Right forelimb (tissue), 1 donor: ENCODE data around the gene NOTUM.

ENCODE experiments used
- DNase-seq: peaks from one replicate; pipeline ENCODE4 v3.0.0-alpha.2; 2018

NOTUM gene

DNA sequence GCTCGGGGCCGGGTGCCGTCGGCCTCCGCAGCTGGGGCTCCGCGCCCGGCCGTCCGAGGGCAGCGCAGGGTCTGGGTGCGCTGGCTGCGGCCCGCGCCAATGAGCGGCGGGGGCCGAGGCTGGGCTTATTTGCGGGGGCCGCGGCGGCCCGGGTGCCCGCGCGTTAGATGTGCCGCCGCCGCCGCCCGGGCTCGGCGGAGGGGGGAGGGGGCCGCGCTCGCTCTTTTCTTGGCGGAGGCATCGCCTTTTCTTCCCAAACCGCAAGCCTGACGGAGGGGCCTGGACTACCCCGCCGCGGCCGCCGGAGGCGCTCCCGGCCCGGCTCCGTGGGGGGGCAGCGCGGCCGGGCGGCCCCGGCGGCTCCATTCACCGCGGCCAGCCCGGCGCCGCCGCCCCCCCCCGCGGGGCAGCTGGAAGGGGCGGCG lies at the start of gene NOTUM:
Gene NOTUM, minus strand, starts transcription at position 101 of the 425 bp plus-strand sequence. CDS start 278 bp downstream, outside the sequence.
- DNase-seq: no peak

DNA sequence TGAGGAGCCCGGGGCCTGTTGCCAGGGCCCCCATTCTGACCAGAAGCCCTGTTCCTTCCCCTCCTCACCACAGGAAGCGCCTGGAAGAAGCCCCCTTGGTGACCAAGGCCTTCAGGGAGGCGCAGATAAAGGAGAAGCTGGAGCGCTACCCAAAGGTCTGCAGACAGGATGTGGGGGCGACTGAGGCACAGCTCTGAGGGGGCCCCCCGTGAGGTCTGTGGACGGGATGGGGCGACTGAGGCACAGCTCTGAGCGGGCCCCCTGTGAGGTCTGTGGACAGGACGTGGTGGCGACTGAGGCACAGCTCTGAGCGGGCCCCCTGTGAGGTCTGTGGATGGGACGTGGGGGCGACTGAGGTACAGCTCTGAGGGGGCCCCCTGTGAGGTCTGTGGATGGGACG lies 48.4 kb upstream of the NOTUM start:
- DNase-seq: no peak

- DNase-seq: no peak
These were observed 48.0 kb upstream of the NOTUM start for GRCh38 chr17:82008941-82009405.

DNA sequence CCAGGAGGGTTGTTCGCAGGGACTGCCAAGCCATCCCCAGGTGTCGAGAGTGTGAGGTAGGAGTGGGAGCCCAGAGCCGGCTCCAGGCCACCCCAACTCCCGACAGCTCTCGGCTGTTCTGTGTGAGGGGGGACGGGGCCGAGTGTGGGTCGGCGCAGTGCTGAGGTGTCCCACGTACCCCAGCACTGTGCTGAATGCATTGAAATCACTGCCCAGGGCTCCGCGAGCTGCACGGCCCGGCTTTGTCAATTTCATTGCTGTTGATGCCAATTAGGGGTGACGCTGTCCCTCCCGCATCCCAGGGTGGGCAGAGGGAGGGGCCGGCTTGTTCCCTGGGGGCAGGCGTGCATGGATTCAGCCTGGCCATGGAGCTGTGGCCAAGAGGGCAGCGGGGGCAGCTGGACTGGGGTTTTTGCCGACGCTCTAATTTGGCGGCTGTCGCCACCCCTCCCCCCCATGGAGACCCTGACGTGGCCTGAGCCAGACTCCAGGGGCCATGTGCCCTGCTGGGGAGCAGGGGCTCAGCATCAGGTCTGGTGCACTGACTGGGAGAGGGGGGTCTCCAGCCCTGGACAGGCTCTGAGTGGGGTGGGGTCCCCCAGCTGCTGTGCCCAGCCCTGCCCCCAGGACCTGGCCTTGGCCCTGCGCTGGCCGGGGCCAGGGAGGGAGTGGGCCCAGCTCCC lies 47.4 kb upstream of the NOTUM start:
- no peak for DNase-seq

DNA sequence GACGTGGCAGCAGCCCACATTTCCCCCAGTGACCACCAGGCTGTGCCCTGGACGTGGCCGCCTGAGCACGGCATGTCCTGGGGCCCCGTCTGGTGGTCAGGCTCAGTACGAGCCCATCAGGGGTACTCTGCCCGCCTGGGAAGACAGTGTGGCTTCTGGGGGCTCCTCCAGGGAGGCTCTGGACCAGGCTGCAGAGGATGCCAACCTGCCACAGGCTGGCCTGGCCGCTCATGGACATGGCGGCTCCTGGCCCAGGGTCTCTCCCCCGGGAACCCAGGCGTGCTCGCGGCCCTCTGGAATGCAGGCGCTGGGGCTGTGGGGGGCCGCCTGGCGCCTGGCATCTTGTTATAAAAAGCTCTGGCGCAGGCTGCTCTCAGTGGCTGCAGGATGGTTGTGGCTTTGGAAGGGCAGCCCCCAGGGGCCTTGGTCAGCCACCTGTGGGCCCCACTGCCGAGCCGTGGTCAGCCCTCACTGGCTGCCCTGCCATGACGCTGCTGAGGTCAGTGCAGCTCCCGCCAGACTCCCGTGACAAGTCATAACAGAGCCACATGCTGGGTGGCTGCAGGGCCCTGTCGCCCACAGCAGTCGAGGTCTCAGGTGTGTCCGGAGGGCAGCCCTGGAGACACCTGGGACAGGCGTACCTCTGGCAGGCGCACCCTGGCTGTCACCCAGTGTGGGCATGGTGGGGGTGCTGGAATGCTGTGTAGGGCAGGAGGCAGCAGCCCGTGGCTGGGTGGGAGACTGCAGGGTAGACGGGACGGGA lies 46.7 kb upstream of the NOTUM start:
- DNase-seq: no peak

- no peak for DNase-seq
These were observed 46.2 kb upstream of the NOTUM start for GRCh38 chr17:82007228-82007494.

GRCh38 chr17:82006468-82007227 lies 45.7 kb upstream of the NOTUM start:
- DNase-seq: no peak

DNA sequence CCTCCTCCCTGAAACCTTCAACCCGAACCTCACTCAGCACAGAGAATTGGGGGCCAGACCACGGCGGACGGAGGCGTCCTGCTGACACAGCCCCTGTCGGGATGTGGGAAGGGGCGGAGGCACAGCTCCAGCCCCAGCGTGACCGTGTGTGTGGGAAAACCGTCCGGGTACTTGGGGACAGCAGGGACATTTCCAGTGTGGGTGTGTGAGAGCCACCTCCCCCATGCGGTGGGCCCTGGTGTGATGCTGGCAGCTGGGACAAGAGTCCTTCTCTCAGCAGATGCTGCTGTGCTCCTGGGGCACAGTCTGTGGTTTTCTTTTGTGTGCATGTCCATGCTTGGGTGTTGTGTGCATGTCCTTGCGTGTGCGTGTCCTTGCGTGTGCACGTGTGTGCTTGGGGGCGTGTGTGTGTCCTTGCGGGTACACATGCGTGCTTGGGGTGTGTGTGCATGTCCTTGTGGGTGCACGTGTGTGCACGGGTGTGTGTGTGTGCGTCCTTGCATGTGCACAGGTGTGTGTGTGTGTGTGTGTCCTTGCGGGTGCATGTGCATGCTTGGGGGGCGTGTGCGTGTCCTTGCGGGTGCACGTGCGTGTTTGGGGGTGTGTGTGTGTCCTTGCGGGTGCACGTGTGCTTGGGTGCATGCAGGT lies 44.8 kb upstream of the NOTUM start:
- DNase-seq: no peak

DNA sequence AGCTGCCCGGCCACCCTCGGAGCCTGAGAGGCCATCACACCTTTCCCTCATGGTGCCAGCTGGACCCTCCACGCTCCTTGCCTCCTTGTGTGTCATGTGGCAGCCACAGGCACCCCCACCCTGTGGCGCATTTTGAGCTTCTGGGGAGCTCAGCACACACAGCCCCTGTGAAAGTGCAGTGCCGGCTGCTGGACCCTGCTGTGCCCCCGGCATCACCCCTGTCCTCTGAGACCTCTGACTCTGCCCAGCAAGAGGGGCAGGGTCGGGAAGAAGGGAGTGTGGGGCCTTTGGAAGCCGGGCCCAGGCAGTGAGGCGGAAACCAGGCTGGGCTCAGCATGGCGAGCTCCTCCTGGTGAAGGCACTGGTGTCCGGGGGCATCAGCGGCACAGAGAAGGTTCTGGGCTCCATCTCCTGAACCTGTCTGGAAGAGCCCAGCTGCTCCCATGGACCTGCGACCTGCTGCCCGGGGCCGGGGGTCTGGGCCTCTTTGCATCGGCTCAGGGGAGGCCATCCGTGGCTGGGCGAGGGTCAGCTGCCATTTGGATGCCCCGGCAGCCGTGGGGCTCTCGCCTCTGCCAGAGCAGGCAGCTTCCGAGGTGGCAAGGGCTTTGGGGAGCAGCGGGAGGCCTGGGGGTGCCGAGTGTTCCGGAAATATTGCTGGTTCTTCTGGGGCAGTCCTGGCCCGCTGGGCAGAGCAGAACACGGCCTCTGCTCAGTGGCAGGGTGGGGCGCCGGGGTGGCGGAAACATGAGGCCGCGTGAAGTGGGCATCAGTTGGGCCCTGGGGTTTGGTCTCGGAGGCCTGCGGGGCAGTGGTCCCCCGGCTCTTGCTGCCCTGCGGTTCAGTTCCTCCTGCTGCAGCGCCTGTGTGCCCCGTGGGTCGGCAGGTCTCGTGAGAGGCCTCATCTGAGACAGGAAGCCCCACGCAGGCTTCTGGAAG lies 43.8 kb upstream of the NOTUM start:
- no peak for DNase-seq

DNA sequence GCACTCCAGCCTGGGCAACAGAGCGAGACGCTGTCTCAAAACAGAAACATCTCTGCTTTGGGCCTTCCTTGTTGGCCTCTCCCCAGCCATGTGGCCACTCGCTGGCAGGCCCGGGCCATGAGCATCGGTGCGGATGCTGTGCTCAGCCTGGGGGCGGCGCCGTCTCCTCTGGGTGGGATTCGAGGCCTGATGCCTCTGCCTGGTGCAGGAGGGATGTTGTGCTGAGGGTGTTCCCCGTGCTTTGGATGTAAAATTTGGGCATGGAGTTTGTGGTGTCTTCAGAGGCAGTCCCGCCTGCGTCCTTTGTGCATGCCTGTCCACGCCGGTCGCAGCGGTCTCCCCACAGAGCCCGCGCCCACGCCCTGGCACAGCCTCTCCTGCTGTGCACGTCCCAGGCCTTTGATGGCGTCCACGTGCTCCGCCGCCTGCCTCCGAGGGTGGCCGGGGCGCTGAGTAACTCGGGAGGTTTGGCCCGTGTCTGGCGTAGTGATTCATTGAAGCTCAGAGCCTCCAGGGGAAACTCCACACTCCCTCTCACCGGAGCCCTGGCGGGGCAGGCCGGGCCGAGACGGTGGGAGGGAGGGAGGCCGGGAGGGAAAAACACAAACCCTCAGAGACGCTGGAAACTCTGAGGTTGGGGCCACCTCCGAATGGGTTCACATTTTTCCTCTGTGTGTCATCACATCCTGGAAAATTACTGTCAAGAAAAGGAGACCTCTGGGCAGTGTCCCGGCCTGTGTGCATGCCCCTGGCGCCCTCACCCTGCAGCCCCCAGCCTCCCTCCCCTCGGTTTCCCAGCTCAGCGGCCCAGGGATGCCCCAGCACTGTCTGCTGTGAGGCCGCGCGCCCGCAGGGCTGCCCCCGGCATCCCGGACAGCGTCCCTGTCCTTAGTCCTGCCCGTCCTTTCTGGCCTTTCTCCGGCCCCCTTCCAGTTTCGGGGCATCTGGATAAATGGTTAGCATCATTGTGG lies 42.7 kb upstream of the NOTUM start:
- DNase-seq: peak; percentile 75

DNA sequence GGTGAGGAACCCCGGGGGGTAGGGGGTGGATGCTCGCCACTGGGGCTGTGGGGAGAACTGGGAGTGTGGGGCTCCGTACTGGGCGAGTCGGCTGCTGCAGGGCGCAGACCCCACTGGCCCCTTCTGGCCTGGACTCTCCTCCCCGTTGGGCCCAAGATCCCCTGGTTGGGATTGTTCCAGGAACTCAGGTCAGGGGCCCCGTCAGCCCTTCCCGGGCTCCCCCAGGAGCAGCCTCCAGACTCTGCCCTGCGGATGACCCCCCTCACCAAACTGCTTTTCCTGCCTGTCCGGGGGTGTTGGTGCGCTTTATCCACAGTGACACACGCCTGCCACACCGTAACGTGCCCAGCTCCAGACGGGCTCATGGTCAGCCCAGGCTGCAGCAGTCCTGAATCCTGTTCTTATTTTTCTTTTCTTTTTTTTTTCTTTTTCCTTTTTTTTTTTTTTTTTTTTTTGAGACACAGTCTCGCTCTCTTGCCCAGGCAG lies 40.6 kb upstream of the NOTUM start:
- no peak for DNase-seq

- DNase-seq: no peak
These were observed 40.0 kb upstream of the NOTUM start for GRCh38 chr17:82000803-82001570.

DNA sequence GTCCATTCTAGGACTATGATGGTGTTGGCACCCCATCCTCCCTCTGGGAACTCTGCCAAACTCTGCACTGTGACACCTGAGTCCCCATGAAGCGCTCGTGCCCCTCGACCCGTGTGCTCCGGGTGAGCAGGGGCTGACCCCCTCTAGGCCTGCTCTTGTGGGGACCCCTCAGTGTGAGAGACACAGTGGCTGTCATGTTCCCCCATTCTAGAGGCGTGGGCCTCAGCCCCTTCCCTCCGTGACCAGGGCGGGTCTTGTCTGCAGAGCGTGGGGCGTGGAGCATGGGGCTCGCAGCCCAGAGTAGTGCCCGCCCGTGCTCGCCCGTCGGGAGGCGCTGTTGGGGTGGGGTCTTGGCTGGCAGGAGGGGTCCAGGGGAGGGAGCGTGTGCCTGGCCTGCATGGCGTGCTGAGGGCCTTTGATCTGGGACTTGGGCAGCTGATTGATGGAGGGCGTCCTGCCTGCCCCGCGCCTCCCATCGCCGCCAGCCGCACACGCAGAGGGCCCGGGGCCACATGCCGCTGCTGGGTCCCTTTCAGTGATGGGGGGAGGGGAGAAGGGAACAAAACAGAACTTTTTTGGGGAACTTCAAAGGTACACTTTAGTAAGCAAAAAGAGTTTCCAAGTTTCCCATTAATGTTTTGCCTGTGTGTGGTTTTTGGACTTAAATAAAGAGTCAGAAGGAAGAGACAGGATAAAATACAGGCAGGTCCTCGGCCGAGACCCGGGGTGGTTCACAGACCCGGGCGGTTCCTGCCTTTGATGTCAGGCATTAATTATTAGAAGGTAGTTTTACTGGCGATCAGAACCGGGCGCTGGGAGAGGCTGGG lies 39.2 kb upstream of the NOTUM start:
- DNase-seq: no peak

DNA sequence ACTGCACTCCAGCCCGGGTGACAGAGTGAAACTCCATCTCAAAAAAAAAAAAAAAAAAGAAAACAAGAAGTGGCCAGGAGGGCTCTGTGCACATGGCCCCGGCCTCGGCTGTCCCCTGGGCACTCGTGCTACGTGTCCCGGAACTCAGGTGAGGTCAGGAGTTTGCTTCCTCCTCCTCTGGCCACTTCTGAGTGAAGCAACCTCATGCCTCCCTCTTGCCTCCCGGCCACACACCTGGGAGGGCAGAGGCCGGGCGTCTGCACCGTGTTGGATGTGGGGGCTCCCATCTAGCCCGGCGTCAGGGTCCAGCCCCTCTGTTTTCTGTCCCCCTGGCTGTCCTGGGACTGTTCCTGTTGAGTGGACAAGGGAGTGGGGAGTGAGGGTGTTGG lies 38.6 kb upstream of the NOTUM start:
- no peak for DNase-seq

GRCh38 chr17:81998691-81999438 lies 37.9 kb upstream of the NOTUM start:
- no peak for DNase-seq

- DNase-seq: no peak
These were observed 37.2 kb upstream of the NOTUM start for GRCh38 chr17:81998212-81998611.

DNA sequence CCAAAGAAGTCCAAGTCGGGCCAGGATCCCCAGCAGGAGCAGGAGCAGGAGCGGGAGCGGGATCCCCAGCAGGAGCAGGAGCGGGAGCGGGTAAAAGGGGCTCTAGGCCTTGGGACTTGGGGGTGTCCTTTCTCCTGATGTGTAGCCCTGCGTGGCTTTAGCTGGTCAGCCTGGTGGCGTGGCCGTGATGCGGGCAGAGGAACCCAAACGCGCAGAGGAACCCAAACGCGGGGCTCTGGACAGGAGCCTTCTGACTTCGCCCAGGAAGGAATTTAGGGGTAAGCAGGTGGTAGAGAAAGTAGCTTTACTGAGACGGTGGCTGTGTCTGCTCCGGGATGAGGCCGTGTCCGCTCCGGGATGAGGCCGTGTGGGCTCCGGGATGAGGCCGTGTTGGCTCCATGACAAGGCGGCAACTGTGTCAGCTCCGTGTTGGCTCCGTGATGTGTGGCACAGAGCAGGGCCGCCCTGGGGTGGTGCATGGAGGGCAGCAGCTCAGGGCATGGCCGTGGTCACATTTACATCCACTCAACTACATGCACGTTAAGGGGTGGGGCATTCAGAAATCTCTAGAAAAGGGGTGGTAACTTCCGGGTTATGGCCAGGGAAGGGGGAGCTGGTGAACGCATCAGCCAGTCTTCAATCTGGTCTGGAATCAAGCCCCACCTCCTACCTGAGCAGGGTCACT lies 35.9 kb upstream of the NOTUM start:
- DNase-seq: no peak
